ENCODE results near the gene TAB2.

DNA sequence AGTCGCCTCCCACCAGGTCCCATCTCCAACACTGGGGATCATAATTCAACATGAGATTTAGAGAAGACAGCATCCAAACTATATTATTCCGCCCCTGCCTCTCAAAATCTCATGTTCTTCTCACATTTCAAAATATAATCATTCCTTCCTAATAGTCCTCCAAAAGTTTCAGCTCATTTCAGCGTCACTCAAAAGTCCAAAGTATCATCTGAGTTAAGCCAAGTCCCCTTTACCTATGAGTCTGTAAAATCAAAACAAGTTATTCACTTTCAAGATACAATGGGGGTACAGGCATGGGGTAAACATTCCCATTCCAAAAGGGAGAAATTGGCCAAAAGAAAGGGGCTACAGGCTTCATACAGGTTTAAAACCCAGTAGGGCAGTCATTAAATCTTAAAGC, 43.0 kb downstream of the TAB2 start:
- TF ChIP-seq CTCF (IDR thresholded peaks at IDR 0.05) (no peak), POLR2A (IDR thresholded peaks at IDR 0.05) (no peak), POLR2AphosphoS5 (IDR thresholded peaks at IDR 0.05) (no peak)
